Endothelial cell of umbilical vein (primary cell): ENCODE results near the gene TMEM164. TPM values are rescaled to one million over a fixed set of nuclear protein-coding genes. Genes with fewer than 3 reads are reported as not detected.

Experiments
- BruUV-seq: library from RNA; stranded (reverse); fragments of 400-500 nt; replicated peaks from 2 replicates; lab custom pipeline; 2021; lab: Mats Ljungman, UMichigan
- CTCF ChIA-PET: fragments of 300-600, 350-600 bp; sonication (Branson Sonifier 250); formaldehyde crosslinking; loops from one replicate; lab custom pipeline; 2021; ENCODE audit warnings: antibody characterized with exemption, inconsistent platforms; lab: Charles Lee
- POLR2A ChIA-PET: fragments of 300-600, 350-600 bp; sonication (Branson Sonifier 250); formaldehyde crosslinking; loops from one replicate; lab custom pipeline; 2021; ENCODE audit warnings: antibody characterized with exemption, inconsistent platforms; lab: Charles Lee
- DNase-seq: peaks from one replicate; pipeline ENCODE4 v3.0.0-alpha.2; 2011; ENCODE audit warnings: low read depth, low spot score
- FAIRE-seq: peaks from 2 replicates; lab custom pipeline; 2011; peaks lifted over from hg19 to GRCh38; lab: Jason Lieb, UNC
- H2AFZ ChIP-seq: 2 replicates; pipeline ENCODE4 v1.6.0; 2012; ENCODE audit warnings: low read depth, low read length, control low read depth, inconsistent platforms
- H3K27ac ChIP-seq: 2 replicates; pipeline ENCODE4 v1.5.1; 2011; ENCODE audit warnings: low read depth, mild to moderate bottlenecking, control low read depth, low read length, moderate library complexity; ENCODE audit not compliant: insufficient read depth
- H3K27me3 ChIP-seq, 2 experiments: 2 replicates each; pipeline versions ENCODE4 v1.6.0 to v1.6.1; 2011; ENCODE audit warnings: low read length in 2 of 2, mixed read lengths in 1 of 2; ENCODE audit not compliant: control insufficient read depth in 2 of 2, insufficient read depth in 2 of 2
- H3K36me3 ChIP-seq, 2 experiments: 2 replicates in 1 of 2; 3 replicates in 1 of 2; pipeline ENCODE4 v1.5.1; 2011; ENCODE audit warnings: low read length in 2 of 2, mild to moderate bottlenecking in 1 of 2, moderate library complexity in 1 of 2; ENCODE audit not compliant: control insufficient read depth in 2 of 2, insufficient read depth in 2 of 2; ENCODE audit errors: extremely low read depth in 1 of 2
- H3K4me1 ChIP-seq: 3 replicates; pipeline ENCODE4 v1.5.1; 2011; ENCODE audit warnings: mild to moderate bottlenecking, low read length; ENCODE audit not compliant: control insufficient read depth, insufficient read depth; ENCODE audit errors: extremely low read depth
- H3K4me2 ChIP-seq: 2 replicates; pipeline ENCODE4 v1.6.1; 2011; ENCODE audit warnings: low read length, control low read depth, mixed read lengths; ENCODE audit not compliant: insufficient read depth
- H3K4me3 ChIP-seq, 3 experiments: fragments of 200-600 bp in 1 of 3; sonication (generic), shearing (Covaris generic) in 1 of 3; replicated peaks in 1 of 3; 2 replicates each; pipeline ENCODE4 v1.5.1; 2011 to 2016; ENCODE audit warnings: control low read depth in 3 of 3, low read length in 3 of 3, mild to moderate bottlenecking in 2 of 3, inconsistent platforms in 1 of 3, low read depth in 1 of 3, moderate library complexity in 1 of 3; ENCODE audit not compliant: insufficient read depth in 1 of 3
- H3K79me2 ChIP-seq: 2 replicates; pipeline ENCODE4 v1.6.0; 2012; ENCODE audit warnings: low read length, inconsistent platforms; ENCODE audit not compliant: control insufficient read depth, insufficient read depth
- H3K9ac ChIP-seq: replicated peaks from 2 replicates; pipeline ENCODE3; 2011; ENCODE audit warnings: low read length, control low read depth; ENCODE audit not compliant: insufficient read depth; ENCODE audit errors: extremely low read depth
- H3K9me1 ChIP-seq: replicated peaks from 3 replicates; pipeline ENCODE4 v1.6.0; 2011; ENCODE audit warnings: mild to moderate bottlenecking, low read length; ENCODE audit not compliant: control insufficient read depth, insufficient read depth; ENCODE audit errors: extremely low read depth
- H3K9me3 ChIP-seq: replicated peaks from 2 replicates; pipeline ENCODE4 v1.5.1; 2012; ENCODE audit warnings: low read length, inconsistent platforms; ENCODE audit not compliant: control insufficient read depth, insufficient read depth
- H4K20me1 ChIP-seq: replicated peaks from 2 replicates; pipeline ENCODE3; 2011; ENCODE audit warnings: mild to moderate bottlenecking, low read length; ENCODE audit not compliant: control insufficient read depth, insufficient read depth; ENCODE audit errors: extremely low read depth
- CTCF ChIP-seq, 2 donors: IDR thresholded peaks; 1 replicate in 1 of 2; 2 replicates in 1 of 2; pipeline ENCODE4 v1.5.1; 2011; ENCODE audit warnings: low read length in 2 of 2, mild to moderate bottlenecking in 2 of 2, moderate library complexity in 2 of 2, control low read depth in 1 of 2, inconsistent platforms in 1 of 2, low read depth in 1 of 2; ENCODE audit not compliant: insufficient read depth in 1 of 2; ENCODE audit errors: extremely low read depth in 1 of 2
- EZH2 ChIP-seq: IDR thresholded peaks from 2 replicates; pipeline ENCODE4 v1.6.1; 2012; ENCODE audit warnings: borderline replicate concordance, low read depth, mild to moderate bottlenecking, moderate library complexity, low read length, inconsistent platforms; ENCODE audit not compliant: severe bottlenecking
- FOS ChIP-seq: IDR thresholded peaks from 2 replicates; pipeline ENCODE4 v1.6.1; 2011; ENCODE audit warnings: mild to moderate bottlenecking, low read length, moderate library complexity, borderline replicate concordance; ENCODE audit not compliant: insufficient read depth
- GATA2 ChIP-seq: IDR thresholded peaks from 2 replicates; pipeline ENCODE4 v1.7.0; 2011; ENCODE audit warnings: low read depth, mild to moderate bottlenecking, moderate library complexity, mixed read lengths, low read length; ENCODE audit not compliant: insufficient read length, insufficient read depth
- JUN ChIP-seq: IDR thresholded peaks from 2 replicates; pipeline ENCODE4 v1.6.1; 2011; ENCODE audit warnings: borderline replicate concordance, low read depth; ENCODE audit not compliant: insufficient read length, insufficient read depth
- MAX ChIP-seq: IDR thresholded peaks from 2 replicates; pipeline ENCODE4 v1.6.1; 2011; ENCODE audit not compliant: insufficient read depth, insufficient read length
- MYC ChIP-seq: IDR thresholded peaks from one replicate; pipeline ENCODE4 v1.6.1; 2011; ENCODE audit warnings: mild to moderate bottlenecking, low read depth, low read length
- dilution Hi-C: fragments of 300-500 bp; cut with MboI; formaldehyde crosslinking; loops from one replicate; pipeline ENCODE4 v1.15.0; 2019; ENCODE audit warnings: low sequenced_read_pairs; ENCODE audit not compliant: extremely low pct_ligation_motif_present
- intact Hi-C: fragments of 100-400 bp; cut with micrococcal nuclease; formaldehyde crosslinking; loops from one replicate; pipeline ENCODE4 v1.10.0; 2022
- polyA plus RNA-seq, 4 experiments: library from polyadenylated mRNA; depleted of rRNA in 3 of 4; stranded (reverse) in 3 of 4; unstranded in 1 of 4; fragments of >200 nt; gene quantifications; 2 replicates each; pipeline versions ENCODE4 v1.2.1 to v1.2.3, GENCODE V29; 2011 to 2012; ENCODE audit warnings: missing spikeins in 1 of 4
- total RNA-seq: library from RNA; stranded (reverse); gene quantifications from 2 replicates; pipeline ENCODE4 v1.2.3, GENCODE V29; 2021

Gene TMEM164
- total and polyA plus RNA-seq, 2 donors (not counting 3 experiments of a cell fraction or from before 2014, with no cell fraction given), result 12.8 to 22.2 TPM

GRCh38 chrX:110070970-110071369 lies 68.1 kb downstream of the TMEM164 start:
- Histone ChIP-seq H3K4me3 (no peak overlapping the region), H3K9ac (no peak overlapping the region), H3K4me2 (no peak overlapping the region), H3K27ac (no peak overlapping the region), H3K27me3 (no peaks in the 10 kb centered on the region), H4K20me1 (no peaks in the 10 kb centered on the region), H3K9me1 (no peaks in the 10 kb centered on the region), H3K9me3 (no peaks in the 10 kb centered on the region), H3K36me3 (no peaks in the 10 kb centered on the region), H3K4me1 (peaks cover 4% of the 10 kb centered on the region), H2AFZ (no peak overlapping the region), H3K79me2 (no peaks in the 10 kb centered on the region)
- dilution Hi-C loops (no loop called here), intact Hi-C loops (no loop called here)
- TF ChIP-seq MAX (no peak), EZH2 (no peak), GATA2 (no peak), JUN (no peak), MYC (no peak), FOS (no peak), CTCF (IDR thresholded peaks at IDR 0.05; ENCODE audit: extremely low read depth in 1 of 2, insufficient read depth in 1 of 2, low read depth in 1 of 2, low read length in 2 of 2) (no peak)
- no TSS peak for BruUV-seq
- FAIRE-seq, result no peak
- POLR2A ChIA-PET, result no interaction called here
- DNase-seq, result no peak
- CTCF ChIA-PET, result interaction anchor here (0.6 kb wide), 1 partner anchor 50 kb away, joined by 3 read pairs; no protein-coding TSS in a partner anchor
